ENCODE results near the gene ANKRD44.
A peak's percentile ranks its signal among the peaks of the same experiment; 100 is the strongest.

The ANKRD44 gene

DNA sequence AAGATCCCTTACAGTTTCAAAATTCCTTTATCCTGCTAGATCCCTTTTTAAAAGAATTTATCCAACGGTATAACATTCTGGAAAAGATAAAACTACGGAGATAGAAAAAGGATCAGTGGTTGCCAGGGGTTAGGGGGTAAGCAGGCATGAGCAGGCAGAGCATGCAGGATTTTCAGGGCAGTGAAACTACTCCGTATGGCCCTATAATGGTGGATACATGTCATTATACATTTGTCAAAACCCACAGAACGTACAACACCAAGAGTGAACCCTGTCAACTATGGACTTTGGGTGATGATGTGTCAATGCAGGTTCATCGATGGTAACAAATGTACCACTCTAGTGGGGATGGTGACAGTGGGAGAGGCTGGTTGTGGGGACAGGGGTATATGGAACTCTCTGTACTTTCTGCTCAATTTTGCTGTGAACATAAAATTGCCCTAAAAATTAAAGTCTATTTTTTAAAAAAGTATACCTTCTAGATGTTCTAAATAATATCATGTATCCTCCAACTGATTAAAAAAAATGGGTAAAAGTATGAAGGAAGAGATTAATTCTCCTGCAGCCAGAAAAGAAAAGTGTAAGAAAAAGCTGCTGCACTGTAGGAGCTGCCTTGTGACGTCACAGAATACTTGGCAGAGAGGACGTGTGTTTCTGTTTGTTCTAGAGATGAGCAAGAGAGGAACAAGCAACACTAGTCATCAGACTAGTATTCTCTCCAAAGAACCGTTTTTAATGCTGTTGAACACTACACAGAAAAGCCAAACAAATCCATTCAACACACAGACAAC lies 23.6 kb downstream of the ANKRD44 start:
- ATAC-seq: peak; percentile 98

DNA sequence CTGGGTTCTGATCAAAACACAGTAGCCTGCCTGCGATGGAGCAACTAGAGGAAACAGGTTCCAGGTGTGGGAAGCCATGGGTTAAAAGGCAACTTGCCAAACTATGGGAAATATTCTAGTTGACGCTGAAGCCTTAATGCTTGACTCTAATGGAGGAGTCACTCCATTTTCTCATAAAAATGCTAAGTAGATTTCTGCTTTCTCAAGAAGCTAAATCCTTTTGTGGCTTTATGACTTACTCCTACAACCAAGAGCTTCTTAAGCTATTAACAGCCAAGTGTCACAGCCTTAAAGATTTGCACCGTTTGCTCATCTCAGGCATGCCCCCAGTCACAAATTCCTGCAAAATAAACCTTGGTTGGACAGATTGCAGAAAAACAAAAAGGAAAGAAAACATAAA lies 25.2 kb downstream of the ANKRD44 start:
- no peak for ATAC-seq

DNA sequence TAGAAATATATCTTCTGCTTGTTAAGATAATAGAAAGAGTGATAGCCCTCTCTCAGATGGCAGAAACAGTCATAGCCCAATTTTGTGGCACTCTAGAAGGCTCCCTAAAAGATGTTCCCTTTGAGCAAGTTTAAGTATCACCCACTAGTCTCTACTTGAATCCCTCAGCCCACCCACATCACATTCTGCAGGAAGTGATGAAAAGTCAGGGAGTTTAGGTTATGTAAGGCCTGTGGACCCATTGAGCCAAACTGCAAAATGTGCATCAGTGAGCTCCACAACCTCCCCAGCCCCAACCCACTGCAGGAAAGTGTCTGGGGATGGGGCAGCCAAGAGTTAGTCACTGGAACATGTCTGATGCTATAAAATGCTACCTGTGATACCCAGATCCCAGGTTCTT lies 25.6 kb downstream of the ANKRD44 start:
- no peak for ATAC-seq

DNA sequence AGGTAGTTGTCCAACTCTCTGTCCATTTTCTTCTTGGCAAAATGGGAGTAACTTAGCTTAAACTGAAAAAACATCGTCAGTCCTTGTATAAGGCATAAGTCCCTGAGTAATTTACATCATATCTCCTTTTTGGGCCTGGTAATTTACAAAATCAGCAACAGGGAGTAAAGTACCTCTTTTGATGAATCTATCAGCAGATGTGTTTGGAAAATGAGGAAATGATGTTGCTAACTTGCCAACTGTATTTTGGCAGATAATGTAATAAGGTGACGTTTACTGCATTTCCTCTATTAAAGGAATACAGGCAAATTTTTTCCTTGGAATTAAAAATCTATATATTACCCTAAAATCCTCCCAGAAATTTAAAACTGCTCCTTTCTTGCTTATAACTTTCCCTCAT lies 29.2 kb downstream of the ANKRD44 start:
- no peak for ATAC-seq

DNA sequence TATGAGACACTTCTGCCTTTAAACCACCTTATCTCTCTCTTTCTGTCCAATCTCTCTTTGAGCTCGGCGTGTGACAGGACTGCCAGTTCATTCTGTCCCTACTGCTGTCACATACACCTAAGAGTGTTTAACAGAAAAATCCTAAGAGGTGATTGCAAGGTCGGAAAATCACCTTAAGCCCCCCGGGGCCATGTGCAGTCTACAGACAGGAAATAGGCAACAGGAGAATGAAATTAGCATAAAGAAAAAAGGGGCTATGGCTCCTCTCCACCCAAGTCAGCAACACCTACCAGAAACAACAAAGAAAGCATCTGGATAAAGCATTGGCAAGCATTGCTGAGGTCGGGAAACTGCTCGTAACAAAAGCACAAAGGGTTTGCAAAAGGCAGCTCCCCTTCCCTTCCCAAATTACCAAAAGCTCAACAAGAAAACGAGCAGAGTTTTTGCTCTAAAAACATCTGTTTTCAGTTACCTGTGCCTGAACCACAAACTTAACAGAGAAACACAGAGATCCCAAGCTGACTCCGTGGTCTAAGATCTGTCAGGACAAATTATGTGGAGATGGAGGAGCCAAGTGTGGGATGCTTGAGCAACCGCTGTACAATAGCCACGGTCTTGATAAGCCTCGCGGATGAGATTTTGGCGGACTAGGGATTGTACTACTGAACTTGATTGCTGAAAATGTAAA lies 30.4 kb downstream of the ANKRD44 start:
- ATAC-seq: peak; percentile 44 to 69

DNA sequence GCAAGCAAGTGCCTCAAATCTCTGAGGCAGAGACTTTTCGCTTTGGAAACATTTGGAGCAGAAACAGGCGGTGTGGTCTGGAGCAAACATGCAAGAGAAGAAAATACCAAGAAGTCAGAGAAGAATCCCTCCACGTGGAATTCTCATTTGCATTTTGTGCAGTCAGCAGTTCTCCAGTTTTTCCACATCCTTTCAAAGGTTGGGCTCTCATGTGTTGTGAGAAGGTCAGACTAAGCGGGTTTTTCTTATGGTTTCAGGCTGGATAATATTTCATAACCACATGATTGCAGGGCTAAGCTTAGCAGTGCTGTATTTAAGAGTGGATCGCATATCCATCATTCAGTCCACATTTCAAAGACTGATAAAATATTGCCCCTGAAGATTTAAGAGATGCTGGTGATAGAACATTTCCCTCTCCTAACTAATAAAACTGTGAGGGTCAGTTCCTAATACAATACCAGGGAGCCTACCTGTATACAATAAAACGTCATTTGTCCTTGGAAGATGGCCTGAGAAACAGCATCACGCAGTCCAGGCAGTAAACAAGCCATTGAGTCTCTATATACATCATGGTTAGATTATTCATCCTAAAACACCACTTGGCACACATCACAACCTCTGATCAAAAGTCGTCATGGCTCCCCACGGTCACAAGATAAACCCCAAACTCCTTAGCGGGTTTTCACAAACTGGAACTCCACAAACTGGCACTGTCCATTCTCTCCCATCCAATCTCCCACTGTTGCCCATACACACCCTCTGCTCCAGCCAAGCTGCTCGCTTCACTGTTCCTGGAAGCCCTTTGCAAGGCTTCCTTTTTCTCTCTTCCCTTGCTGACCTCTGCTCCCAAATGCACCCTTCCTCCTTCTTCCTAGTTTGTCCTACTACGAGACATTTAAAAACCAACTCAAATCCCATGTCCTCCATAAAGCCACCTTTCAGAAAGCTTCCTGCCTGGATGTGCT lies 31.5 kb downstream of the ANKRD44 start:
- no peak for ATAC-seq

DNA sequence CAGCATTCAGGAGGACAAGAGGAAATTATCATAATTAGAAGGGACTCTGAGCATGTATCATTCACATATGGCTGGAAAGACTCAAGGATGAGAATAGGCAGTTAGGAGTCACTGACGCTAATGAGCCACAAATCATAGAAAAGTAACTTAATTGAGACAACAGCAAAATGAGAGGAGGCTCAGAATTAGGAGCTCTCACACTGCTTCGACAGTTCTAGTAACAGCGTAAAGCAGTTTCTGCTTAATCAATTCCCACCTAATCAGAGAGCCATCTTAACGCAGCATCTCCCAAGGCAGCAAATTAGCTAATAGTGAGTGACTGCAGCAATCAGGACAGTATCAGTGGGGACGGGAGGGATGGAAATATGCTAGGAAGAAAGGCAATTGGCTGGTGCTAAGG lies 32.8 kb downstream of the ANKRD44 start:
- no peak for ATAC-seq

DNA sequence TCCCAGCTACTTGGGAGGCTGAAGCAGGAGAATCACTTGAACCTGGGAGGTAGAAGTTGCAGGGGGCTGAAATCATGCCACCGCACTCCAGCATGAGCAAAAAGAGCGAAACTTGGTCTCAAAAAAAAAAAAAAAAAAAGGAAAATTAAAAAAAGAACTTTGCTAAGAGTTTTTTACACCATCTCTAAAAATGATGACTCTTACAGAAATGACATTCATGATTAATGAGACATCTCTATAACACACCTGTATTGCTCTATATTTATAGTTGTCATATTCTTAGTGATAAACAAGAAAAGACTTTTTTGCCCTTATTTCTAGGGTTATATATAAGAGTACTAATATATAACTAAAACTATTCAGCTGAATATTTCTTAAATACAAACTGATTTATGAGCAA lies 34.4 kb downstream of the ANKRD44 start:
- no peak for ATAC-seq

DNA sequence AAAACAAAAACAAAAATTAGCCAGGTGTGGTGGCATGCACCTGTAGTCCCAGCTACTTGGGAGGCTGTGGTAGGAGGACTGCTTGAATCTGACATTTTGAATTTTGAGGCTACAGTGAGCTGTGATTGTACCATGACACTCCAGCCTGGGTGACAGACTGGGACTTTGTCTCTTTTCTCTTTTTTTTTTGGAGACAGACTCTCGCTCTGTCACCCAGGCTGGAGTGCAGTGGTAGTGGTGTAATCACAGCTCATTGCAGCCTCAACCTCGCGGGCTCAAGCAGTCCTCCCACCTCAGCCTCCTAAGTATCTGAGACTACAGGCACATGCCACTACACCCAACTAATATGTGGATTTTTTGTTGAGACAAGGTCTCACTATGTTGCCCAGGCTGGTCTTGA lies 35.6 kb downstream of the ANKRD44 start:
- ATAC-seq: no peak

DNA sequence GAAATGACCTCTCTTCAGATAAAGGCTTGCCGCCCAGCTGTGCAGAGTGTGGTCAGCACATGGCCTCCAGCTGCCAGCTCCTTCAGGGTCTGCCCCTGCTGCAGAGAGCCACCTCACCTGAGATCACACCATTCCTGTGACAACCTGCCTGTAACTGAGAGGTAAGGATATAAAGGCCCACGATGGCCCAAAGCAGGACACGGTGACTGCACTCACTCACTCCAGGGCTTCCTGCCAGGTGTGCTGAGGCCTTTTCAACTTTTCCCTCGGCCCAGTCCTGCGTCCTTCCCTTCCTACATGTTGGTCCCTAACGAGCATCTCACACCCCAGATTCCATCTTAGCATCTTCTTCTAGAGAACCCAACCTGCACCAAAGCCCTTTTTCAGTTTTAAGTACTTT lies 36.2 kb downstream of the ANKRD44 start:
- ATAC-seq: peak in 1 of 2 donors; percentile 30

DNA sequence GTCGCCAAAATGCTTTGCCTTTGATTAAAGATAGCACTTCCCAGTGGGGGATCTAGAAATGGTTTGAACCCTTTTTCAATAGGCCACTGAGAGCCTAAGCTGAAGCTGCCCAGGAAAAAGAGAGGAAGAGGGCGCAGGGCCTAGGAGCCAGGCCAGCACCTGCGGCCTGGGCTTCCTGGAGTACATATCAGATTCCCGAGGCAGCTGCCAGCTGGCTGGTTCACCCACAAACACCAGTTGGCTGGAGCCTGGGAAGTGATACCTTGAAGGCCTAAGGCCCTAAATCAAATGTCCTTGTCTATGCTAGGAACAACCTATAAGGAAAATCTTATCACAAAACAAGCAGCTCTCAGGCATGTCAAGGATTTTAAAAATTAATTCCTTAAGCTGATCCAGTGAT lies 37.1 kb downstream of the ANKRD44 start:
- ATAC-seq: no peak

DNA sequence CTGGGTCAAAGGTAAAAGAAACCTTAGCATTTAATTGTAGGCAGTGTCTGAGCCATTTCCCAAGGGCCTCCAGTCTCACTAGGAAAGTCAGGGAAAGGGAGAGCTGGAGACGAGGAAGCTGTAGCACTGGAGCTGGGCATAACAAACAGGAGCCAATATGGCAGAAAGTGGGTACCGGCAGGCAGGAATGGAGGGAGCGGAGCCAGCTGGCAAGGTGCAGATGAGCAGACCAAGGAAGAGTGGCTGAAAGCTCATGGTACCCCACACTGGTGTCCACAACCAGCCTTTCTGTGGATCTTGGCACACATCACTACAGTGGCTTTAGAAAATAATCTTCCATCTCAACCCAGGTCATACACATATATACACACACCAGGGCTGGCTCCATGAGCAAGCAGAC lies 40.0 kb downstream of the ANKRD44 start:
- no peak for ATAC-seq

DNA sequence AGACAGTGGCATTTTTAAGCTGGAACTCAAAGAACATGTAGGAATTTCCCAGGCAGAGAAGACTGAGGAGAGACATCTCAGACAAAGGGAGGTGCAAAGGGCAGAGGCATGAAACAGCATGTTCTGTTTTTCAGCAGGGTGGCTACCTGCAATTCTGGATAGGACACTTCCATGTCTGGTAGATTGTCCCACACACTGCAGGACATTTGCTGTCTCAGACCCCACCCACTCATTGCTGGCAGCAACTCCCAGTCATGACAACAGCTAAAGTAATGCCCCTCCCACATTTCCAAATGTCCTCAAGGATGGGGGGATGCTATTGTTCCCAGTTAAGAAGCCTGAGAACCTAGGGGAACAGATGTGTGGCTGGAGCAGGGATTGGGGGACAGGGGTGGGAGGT lies 40.8 kb downstream of the ANKRD44 start:
- no peak for ATAC-seq

DNA sequence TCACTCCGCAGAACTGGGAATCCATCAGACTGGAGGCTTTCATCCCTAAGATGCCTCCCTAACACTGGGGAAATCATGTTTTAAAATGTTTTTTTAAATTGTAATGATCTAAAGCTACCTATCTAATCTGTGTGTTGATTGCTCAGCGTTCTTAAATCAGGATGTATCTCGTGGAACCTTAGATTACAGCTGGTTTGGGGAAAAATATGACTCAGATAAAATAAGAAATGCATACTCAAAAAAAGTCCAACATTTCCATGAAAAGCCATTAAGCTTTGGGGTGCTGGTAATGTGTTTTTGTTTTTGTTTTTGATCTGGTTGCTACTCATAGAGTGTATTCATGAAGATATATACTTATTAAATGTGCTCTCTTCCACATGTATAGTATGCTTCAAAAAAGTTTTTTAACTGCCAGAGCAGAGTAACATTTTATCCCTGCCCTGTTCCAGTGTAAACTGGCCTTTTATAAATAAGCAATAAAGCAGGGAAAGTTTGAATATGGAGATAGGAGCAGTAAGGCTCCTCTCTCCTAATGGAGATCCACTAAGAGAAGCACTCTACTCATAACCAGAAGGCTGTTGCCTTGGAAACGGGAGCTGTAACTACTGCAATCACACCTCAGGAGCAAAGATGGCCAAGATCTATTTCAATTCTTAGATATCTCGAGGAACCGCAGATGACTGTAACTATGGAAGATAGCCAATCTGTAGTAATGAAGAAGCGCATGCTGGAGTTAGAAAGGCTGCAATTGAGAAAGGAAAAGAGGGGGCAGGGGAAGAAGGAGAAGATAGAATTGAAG lies 41.6 kb downstream of the ANKRD44 start:
- peak; percentile 37 to 47 for ATAC-seq

DNA sequence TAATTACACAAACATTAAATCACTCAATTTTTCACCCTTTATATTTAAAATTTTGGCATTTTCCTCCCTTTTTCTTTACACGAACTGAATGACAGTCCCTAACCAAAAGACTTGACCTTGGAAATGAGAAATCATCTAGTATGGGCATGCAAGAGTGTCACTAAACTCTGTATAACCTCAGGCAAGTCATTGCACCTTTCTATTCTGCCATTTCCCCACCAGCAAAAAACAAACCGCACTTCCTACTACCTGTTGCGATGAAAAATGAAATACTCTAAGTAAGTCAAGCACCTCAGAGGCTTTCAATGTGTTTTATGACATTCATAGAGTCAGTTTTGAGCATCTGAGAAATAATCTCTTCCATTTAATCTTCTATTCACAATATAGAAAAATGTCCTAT lies 44.1 kb downstream of the ANKRD44 start:
- ATAC-seq: peak; percentile 65 to 72

DNA sequence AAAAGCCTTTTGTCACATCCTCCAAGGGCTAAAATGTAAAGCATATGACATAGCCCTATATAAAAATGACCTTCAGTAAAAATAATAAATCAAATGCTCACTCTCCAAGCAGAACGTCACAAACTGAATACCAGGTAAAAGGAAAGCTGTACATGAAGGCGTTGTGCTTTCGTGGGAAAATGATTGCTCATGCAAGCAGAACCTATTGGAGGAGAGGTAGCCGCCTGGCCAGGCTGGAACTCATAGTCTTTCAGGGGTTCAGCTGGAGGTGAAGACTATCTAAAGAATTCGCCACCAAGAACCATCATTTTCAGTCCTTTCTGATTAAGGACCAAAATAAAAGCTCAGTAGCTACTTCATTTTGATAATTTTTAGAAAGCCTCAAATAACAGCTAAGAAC lies 44.7 kb downstream of the ANKRD44 start:
- peak in 1 of 2 donors; percentile 25 for ATAC-seq

DNA sequence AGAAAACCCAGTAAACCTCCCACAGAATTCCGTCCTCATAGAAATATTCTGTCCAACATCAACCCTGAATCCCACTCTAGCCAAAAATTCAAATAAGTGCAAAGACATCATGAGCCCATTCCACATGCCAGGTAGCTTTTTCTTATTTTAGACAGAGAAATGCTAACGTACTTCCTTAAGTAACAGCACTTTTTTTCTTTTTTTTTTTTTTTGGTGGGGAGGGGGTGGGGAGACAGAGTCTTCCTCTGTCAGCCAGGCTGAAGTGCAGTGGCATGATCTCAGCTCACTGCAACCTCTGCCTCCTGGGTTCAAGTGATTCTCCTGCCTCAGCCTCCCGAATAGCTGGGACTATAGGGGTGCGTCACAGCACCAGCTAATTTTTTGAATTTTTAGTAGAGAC lies 45.5 kb downstream of the ANKRD44 start:
- ATAC-seq: no peak

DNA sequence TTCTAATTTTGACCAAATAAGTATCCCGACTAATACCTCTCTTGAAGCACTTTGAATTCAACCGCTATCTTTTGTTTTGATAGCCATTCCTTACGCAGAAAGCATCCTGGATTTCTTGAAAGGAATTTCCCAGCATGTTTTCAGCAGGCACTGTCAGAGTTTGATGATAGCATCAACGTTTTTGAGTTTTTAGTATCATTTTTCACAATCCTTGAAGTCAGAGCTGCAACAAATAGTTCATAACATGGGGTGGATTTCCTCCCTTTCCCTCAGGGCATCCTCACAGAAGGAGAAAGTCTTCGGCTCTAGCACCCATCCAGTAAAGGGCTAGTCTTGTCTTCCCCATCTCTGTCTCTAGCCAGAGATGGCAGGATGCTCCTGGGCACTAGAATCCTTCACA lies 46.2 kb downstream of the ANKRD44 start:
- no peak for ATAC-seq

DNA sequence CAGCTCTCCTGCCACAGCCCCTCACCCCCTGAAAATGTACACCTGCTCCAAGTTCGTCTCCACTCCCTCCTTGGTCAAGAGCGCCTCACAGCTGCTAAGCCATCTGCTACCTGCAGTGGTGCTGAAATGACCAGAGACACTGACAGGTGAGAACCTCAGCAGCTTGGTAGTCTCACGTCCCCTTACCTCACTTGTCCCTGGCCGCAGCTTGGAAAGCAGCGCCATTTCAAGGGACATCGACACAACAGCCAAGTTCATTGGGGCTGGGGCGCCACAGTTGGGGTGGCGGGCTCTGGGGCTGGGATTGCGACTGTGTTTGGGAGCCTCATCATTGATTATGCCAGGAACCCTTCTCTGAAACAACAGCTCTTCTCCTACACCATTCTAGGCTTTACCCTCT lies 47.5 kb downstream of the ANKRD44 start:
- ATAC-seq: no peak

DNA sequence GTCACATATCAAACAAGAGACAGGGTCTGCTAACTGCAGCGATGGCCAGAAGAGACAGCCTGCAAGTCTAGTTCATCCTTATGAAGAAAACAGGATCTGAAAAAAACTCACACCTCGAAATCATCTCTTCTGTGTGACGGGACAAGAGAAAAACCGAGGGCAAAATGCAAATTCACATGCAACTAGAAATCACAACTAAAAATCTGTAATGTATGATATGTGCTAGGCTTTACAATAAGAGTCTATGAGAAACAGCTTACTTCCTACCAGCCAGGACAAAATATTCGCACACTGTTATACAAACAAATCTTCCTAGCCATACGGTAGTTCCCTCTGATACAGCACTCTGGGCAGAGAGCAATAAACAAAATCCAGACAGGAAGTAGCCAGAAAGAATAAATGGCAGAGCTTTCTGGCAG lies 48.8 kb downstream of the ANKRD44 start:
- ATAC-seq: no peak

DNA sequence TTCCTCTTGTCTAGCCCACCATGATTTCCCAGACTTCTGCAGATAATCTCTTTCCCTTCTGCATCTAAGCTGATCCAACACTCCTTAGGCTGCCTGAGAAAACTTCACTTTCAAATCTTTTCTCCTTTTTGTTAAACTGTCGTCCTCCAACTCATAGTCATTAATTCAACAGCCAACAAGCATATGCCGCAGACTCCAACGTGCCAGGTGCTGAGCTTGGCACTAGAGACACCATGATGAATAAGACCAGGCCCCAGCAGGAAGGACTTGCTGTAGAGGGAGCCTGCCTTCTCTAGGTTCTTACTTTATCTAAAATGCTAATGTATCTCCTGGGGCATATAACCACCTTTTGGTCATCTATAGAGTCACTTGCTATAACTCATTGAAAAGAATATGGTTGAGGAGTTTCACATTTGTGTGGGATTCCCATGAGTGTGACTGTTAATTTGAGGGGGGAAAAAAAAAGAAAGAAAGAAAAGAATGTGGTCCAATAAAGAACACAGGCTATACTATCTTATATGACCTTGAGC lies 51.0 kb downstream of the ANKRD44 start:
- ATAC-seq: peak; percentile 17 to 26

DNA sequence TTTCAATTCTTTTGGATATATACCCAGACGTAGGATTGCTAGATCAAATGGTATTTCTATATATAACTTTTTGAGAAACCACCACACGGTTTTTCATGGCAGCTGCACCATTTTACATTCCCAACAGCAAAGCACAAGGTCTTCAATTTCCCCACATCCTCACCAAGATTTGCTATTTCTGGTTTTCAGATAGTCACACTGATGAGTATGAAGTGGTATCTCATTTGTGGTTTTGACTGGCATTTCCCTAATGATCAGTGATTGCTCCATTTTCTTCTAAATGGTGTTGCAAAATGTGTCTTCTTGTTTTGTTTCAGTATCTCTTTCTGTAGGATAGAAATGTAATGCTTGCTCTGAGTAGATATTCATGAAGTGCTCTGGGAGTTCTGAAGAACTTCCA lies 52.0 kb downstream of the ANKRD44 start:
- ATAC-seq: peak; percentile 57 to 58

Measured in activated CD4-positive, CD25-positive, alpha-beta regulatory T cell treated with anti-CD3 and anti-CD28 coated beads, Interleukin-2, amount 50 U/mL, for 24 hours (primary cell).